BE2C (cell line): ENCODE data around the gene PSMD2.

Experiments
- DNase-seq: peaks from one replicate; pipeline ENCODE4 v3.0.0-alpha.2; 2020
- H3K27me3 ChIP-seq: fragments of 250-450 bp; sonication (Bioruptor Pico); 2 replicates; pipeline ENCODE4 v1.5.1; 2020; ENCODE audit warnings: mild to moderate bottlenecking
- H3K36me3 ChIP-seq: fragments of 250-450 bp; sonication (Bioruptor Pico); 2 replicates; pipeline ENCODE4 v1.5.1; 2020; ENCODE audit warnings: mild to moderate bottlenecking
- H3K4me1 ChIP-seq: fragments of 250-450 bp; sonication (Bioruptor Pico); 2 replicates; pipeline ENCODE4 v1.5.1; 2020
- H3K4me3 ChIP-seq: 2 replicates; pipeline ENCODE4 v1.5.1; 2011; ENCODE audit warnings: low read depth, low read length
- H3K9me3 ChIP-seq: fragments of 250-450 bp; sonication (Bioruptor Pico); 2 replicates; pipeline ENCODE4 v1.5.1; 2020
- TF ChIP-seq, protein P1 (sequence below): IDR thresholded peaks from 2 replicates; pipeline ENCODE4 v1.5.1; 2012; ENCODE audit warnings: mild to moderate bottlenecking, low read depth, low read length

The PSMD2 gene

DNA sequence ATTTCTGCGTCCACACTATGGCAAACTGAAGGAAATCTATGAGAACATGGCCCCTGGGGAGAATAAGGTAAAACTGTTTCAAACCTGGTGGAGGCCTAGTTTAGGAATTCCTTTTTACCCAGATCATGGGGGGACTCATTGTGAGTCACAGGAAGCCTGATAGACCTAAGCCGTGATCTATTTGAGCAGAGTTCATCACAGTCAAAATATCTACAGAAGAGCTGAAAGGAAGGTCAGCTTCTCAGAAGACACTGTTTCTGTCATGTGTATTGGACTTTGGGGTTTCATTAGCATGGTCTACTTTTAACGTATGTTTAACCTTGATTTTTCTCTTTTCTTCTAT lies 1.3 kb downstream of the PSMD2 start:
- peaks cover 52% of the 10 kb centered on the region for H3K36me3 ChIP-seq
- no peak for DNase-seq
- H3K4me3 ChIP-seq, result peak overlapping the region; percentile 95
- no peaks in the 10 kb centered on the region for H3K9me3 ChIP-seq
- TF ChIP-seq, protein P1, sequence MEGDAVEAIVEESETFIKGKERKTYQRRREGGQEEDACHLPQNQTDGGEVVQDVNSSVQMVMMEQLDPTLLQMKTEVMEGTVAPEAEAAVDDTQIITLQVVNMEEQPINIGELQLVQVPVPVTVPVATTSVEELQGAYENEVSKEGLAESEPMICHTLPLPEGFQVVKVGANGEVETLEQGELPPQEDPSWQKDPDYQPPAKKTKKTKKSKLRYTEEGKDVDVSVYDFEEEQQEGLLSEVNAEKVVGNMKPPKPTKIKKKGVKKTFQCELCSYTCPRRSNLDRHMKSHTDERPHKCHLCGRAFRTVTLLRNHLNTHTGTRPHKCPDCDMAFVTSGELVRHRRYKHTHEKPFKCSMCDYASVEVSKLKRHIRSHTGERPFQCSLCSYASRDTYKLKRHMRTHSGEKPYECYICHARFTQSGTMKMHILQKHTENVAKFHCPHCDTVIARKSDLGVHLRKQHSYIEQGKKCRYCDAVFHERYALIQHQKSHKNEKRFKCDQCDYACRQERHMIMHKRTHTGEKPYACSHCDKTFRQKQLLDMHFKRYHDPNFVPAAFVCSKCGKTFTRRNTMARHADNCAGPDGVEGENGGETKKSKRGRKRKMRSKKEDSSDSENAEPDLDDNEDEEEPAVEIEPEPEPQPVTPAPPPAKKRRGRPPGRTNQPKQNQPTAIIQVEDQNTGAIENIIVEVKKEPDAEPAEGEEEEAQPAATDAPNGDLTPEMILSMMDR, result no peak
- H3K4me1 ChIP-seq, result no peaks in the 10 kb centered on the region
- no peaks in the 10 kb centered on the region for H3K27me3 ChIP-seq

DNA sequence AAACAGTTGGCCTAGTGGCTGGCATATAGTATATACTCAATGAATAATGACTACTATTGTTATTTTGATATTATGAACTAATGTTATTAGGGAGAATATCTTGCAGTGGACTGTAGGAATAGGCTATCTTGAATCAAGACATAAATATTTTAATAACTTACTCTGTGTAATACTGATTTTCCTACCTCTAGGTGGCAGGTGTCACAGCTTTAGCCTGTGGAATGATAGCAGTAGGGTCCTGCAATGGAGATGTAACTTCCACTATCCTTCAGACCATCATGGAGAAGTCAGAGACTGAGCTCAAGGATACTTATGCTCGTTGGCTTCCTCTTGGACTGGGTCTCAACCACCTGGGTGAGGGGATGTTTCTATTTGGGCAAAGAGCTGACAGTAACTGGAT lies 6.5 kb downstream of the PSMD2 start:
- H3K4me1 ChIP-seq, result peaks cover 7% of the 10 kb centered on the region
- TF ChIP-seq, protein P1, result peak; percentile 63
- no peaks in the 10 kb centered on the region for H3K27me3 ChIP-seq
- peaks cover 81% of the 10 kb centered on the region for H3K36me3 ChIP-seq
- no peak for DNase-seq
- H3K4me3 ChIP-seq, result no peak overlapping the region
- H3K9me3 ChIP-seq, result no peaks in the 10 kb centered on the region

DNA sequence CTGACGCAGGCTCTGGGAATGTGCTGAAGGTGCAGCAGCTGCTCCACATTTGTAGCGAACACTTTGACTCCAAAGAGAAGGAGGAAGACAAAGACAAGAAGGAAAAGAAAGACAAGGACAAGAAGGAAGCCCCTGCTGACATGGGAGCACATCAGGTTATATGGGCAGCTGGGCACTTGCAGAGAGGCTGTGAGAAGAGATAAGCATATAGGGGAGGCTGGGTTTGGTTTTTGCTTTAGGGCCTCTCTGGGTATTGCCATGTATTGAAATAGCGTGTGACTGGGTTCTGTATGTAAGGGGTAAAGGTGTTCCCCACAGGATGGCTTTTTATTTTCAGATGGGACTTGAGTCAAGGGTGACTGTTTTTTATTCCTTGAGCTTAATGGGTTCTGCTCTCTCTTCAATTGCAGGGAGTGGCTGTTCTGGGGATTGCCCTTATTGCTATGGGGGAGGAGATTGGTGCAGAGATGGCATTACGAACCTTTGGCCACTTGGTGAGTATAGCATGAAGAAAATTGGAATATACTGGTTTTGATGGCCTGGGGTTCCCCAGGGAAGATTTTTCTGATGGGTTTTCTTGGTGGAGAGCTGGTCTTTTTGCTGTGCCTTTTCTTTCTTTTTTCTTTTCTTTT lies 7.4 kb downstream of the PSMD2 start:
- Histone ChIP-seq H3K9me3 (no peaks in the 10 kb centered on the region), H3K36me3 (peaks cover 72% of the 10 kb centered on the region), H3K4me3 (no peak overlapping the region), H3K4me1 (peaks cover 7% of the 10 kb centered on the region), H3K27me3 (no peaks in the 10 kb centered on the region)
- TF ChIP-seq, protein P1, result no peak
- no peak for DNase-seq

DNA sequence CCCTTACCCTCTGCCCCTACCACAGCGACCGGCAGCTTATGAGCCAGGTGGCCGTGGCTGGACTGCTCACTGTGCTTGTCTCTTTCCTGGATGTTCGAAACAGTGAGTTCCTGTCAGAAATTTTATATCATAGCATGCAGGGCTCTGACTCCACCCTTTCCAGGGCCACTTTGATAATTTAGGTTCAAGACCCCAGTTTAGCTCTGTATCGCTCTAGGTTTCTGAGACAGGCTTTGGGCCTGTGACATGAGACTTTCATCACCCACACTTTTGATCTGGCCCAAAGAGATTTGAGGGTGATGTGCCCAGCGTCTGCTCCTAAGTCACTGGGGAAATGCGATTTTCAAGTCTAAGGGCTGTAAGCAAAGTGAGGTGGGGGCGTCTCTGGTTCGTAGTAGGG lies 8.9 kb downstream of the PSMD2 start:
- Histone ChIP-seq H3K4me1 (peaks cover 7% of the 10 kb centered on the region), H3K27me3 (no peaks in the 10 kb centered on the region), H3K36me3 (peaks cover 57% of the 10 kb centered on the region), H3K9me3 (no peaks in the 10 kb centered on the region), H3K4me3 (no peak overlapping the region)
- TF ChIP-seq, protein P1, result no peak
- DNase-seq, result no peak

- DNase-seq, result peak; percentile 41
- Histone ChIP-seq H3K36me3 (peaks cover 50% of the 10 kb centered on the region), H3K4me3 (no peak overlapping the region), H3K27me3 (no peaks in the 10 kb centered on the region), H3K4me1 (peaks cover 7% of the 10 kb centered on the region), H3K9me3 (no peaks in the 10 kb centered on the region)
- TF ChIP-seq, protein P1, result peak; percentile 32
Observed at GRCh38 chr3:184308744-184309143, 9.7 kb downstream of the PSMD2 start.

DNA sequence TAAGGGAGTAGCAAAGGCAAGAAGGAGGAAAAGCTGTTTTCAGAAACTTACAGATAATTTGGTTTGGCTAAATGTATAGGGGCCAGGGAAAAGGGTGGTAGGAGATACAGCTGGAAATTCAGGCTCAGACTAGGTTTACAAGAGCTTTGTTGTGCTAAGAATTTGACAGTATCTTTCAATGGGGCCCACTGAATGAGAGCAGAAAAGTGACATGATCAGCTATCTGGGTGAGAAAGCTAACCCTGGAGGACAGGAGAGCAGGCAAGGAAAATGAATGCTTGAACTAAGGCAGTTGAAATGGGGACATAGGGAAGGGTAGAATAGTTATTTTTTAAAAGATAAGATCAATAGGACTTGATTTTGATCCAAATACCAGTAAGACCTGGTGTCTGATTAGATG lies 12.6 kb downstream of the PSMD2 start:
- Histone ChIP-seq H3K4me3 (no peak overlapping the region), H3K27me3 (no peaks in the 10 kb centered on the region), H3K36me3 (peaks cover 41% of the 10 kb centered on the region), H3K4me1 (peaks cover 10% of the 10 kb centered on the region), H3K9me3 (no peaks in the 10 kb centered on the region)
- TF ChIP-seq, protein P1, result no peak
- no peak for DNase-seq
